D721Med (cell line): ENCODE results near the gene GPR55.

Experiments
- DNase-seq: peaks from one replicate; pipeline ENCODE4 v3.0.0; 2011; ENCODE audit warnings: low spot score; ENCODE audit not compliant: insufficient read length
- FAIRE-seq: peaks from 2 replicates; lab custom pipeline; 2011; peaks lifted over from hg19 to GRCh38; lab: Jason Lieb, UNC
- TF ChIP-seq, protein P1 (sequence below): IDR thresholded peaks from 2 replicates; pipeline ENCODE4 v1.5.1; 2012; ENCODE audit warnings: mild to moderate bottlenecking, control low read depth; ENCODE audit not compliant: insufficient read depth; ENCODE audit errors: missing control alignments

Gene GPR55

GRCh38 chr2:230891509-230891908 is 33.5 kb downstream of the GPR55 start:
- TF ChIP-seq, protein P1, sequence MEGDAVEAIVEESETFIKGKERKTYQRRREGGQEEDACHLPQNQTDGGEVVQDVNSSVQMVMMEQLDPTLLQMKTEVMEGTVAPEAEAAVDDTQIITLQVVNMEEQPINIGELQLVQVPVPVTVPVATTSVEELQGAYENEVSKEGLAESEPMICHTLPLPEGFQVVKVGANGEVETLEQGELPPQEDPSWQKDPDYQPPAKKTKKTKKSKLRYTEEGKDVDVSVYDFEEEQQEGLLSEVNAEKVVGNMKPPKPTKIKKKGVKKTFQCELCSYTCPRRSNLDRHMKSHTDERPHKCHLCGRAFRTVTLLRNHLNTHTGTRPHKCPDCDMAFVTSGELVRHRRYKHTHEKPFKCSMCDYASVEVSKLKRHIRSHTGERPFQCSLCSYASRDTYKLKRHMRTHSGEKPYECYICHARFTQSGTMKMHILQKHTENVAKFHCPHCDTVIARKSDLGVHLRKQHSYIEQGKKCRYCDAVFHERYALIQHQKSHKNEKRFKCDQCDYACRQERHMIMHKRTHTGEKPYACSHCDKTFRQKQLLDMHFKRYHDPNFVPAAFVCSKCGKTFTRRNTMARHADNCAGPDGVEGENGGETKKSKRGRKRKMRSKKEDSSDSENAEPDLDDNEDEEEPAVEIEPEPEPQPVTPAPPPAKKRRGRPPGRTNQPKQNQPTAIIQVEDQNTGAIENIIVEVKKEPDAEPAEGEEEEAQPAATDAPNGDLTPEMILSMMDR, result no peak
- FAIRE-seq (no peak), DNase-seq (no peak)

DNA sequence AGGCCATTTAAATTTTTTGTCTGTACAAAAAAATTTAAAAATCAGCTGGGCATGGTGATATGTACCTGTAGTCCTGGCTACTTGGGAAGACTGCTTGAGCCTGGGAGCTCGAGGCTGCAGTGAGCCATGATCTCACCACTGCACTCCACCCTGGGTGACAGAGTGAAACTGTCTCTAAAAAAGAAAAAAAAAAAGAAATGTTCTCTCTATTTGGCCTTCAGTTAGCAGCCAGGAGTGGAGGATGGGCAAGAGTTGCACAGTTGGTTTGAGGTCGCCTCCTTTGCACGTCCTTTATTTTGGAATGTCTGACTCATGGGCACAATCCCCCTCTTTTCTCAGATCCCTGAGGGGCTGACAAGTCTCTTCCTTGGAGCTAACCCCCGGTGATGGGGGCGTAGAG is 34.0 kb downstream of the GPR55 start:
- FAIRE-seq, result no peak

GRCh38 chr2:230890646-230891045 is 34.4 kb downstream of the GPR55 start:
- TF ChIP-seq, protein P1, result no peak
- FAIRE-seq, result no peak
- DNase-seq, result no peak

More for the DNA sequence above, 34.0 kb downstream of the GPR55 start:
- DNase-seq, result no peak
- TF ChIP-seq, protein P1, result no peak

GRCh38 chr2:230889911-230890601 is 35.0 kb downstream of the GPR55 start:
- DNase-seq, result no peak
- TF ChIP-seq, protein P1, result no peak
- FAIRE-seq, result no peak

DNA sequence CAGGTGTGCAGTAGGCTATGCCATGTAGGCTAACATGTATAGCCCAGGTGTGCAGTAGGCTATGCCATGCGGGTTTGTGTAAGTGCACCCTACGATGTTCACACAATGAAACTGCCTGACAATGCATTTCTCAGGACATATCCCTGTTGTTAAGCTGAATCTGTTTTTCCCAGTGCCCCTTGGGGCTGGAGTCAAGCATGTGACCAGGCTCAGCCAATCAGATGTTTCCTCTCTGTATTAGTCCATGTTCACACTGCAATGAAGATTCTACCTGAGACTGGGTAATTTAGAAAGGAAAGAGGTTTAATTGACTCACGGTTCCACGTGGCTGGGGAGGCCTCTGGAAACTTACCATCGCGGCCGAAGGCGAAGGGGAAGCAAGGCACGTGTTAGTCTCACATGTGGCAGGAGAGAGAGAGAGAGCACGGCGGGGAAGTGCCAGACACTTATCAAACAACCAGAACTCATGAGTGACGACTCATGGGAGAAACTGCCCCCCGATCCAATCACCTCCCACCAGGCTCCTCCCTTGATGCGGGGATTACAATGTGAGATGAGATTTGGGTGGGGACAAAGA is 36.1 kb downstream of the GPR55 start:
- TF ChIP-seq, protein P1, result no peak
- DNase-seq, result no peak
- no peak for FAIRE-seq

DNA sequence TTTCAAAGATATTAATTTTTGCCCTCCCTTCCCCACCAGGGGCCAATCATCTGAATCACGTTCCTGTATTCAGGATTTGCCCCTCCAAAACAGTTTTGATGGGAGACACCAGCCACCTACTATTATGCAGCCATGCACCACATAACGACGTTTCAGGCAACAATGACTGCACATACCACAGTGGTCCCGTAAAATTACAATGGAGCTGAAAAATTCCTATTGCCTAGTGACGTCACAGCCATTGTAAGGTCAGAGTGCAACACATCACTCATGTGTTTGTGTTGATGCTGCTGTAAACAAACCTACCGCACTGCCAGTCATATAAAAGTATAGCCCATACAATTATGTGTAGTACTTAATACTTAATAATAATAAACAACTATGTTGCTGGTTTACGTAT is 37.7 kb downstream of the GPR55 start:
- no peak for DNase-seq
- no peak for FAIRE-seq
- TF ChIP-seq, protein P1, result no peak

- FAIRE-seq, result no peak
- TF ChIP-seq, protein P1, result no peak
- no peak for DNase-seq
Observed at GRCh38 chr2:230886671-230887071, 38.4 kb downstream of the GPR55 start.
